NCI-H1417 (cell line): ENCODE data around the gene MLLT3.

Experiments used
- DNase-seq, 3 experiments: peaks; one replicate each; lab custom pipeline; 2025; lab: John Stamatoyannopoulos, UW

The MLLT3 gene

DNA sequence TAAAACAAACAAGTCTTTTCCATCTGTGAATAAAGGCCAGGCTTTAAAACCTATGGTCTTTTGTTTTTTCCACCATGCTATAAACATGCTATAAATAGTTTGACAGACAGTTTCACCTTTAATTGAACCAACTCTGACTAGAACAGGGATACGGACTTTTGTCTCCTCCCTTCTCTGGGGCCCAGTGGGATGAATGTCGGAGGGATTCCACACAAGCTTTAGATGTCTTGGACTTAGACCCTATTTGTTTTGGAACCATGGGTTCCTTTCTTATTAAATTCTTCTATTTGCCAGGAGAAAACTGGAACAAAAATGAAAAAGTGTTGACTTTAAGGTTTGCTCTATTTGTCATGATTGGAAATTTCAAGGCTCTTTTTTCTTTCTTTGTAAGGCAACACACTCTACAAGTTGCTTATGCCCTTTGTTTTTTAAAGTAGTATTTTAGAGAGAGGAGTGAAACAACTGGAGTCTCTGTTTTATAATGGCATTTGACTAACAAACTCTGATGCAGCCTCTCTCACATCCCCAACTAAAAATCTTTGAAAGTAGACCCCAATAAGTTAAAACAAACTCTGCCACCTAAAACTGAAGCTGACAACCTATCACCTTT lies 145.3 kb downstream of the MLLT3 start:
- no peak for DNase-seq

DNA sequence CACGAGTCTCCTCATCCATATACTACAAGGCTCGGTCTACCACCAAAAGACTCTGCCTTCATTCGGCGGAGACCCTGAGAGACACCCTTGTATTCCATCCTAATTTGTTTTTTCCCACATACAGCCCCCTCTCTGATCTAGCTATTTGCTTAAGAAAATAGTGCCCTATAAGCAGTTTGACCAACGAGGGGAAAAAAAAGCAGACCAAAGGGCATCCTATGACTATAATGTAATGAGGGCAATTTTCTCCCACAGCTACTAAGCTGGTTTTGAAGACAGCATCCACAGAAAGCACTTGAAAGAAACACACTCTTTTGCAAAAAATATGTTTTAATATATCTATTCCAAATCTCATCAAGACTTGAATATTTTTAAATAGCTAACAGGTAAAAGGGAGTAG lies 147.8 kb downstream of the MLLT3 start:
- no peak for DNase-seq

DNA sequence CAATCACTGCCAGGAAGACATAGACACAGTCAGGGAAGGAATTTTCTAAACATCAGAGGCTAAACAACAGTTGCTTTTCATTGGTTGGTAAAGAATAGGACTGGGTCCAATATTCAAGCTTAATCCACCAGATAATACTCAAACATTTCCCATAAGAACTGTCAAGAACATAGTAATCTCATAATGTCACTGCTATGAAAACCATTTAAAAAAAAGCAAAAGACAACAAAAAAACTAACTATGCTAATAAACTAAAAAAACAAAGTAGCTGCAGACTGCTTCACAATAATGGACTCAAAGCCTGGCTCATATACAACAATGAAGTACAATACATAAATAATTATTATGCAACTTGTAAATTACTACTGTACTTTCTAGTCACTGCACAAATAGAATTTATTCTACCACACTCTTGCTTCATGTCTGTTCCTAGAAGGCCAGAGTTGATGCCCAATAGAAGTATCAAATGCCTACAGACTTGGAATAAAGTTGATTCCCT lies 148.7 kb downstream of the MLLT3 start:
- no peak for DNase-seq

GRCh38 chr9:20472342-20473045 lies 149.8 kb downstream of the MLLT3 start:
- DNase-seq, result no peak

GRCh38 chr9:20466328-20467008 lies 155.8 kb downstream of the MLLT3 start:
- DNase-seq, result no peak

- DNase-seq, result no peak
Observed at GRCh38 chr9:20464242-20464641, 158.1 kb downstream of the MLLT3 start.

DNA sequence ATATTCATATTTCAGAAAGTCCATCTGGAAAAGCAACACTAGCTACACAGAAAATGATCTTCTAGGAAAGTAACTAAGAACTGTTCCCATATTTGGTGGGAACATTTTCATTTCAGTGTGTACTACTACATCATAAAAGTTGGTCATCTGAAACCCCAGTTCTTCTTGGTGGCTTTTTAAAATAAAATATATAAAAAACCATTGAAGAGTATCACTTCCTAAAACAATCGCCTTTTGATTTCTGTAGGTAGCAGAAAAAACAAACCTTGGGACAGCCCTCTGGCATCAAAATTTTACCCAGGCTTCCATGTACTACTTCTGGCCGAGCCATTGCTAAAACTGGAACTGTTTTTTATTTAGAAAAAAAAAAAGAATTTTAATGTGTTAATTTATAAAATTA lies 158.5 kb downstream of the MLLT3 start:
- no peak for DNase-seq

DNA sequence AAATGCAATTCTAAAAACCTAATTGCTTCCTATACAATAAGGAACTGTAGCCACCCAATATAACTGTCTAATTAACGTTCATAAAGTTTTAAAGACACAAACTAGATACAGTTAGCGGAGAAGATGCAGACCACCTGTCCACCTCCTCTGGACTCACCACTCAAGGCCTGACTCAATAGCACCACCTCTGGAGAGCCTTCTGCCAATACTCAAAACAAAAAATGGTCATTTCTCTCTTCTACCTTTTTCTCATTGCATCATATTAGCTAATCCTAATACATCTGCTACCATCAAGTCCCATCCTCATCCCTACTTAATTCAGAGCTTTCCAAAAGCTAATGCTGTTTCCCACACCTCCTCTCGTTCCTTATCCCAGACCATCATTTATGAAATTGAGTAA lies 159.9 kb downstream of the MLLT3 start:
- no peak for DNase-seq

- DNase-seq, result peak in 1 of 3 experiments; percentile 8
Observed at GRCh38 chr9:20447291-20447690, 175.0 kb downstream of the MLLT3 start.

DNA sequence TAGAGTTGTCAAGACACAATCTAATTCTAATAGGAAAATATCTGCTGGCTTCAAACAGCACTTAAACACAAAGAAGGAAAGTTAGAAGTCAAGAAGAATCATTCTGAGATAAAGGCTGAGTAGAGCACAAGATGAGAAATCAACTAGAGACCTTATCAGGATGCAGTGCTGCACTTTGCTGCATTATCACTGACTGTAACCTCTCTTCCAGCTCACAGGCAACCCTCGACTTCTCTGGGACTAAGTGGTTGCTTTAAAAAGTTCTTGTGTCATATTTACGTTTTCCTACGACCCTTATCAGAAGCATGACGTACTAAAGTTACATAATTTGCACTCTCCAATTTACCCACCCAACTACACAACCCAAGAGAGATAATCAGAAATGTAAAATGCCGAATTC lies 176.1 kb downstream of the MLLT3 start:
- no peak for DNase-seq

DNA sequence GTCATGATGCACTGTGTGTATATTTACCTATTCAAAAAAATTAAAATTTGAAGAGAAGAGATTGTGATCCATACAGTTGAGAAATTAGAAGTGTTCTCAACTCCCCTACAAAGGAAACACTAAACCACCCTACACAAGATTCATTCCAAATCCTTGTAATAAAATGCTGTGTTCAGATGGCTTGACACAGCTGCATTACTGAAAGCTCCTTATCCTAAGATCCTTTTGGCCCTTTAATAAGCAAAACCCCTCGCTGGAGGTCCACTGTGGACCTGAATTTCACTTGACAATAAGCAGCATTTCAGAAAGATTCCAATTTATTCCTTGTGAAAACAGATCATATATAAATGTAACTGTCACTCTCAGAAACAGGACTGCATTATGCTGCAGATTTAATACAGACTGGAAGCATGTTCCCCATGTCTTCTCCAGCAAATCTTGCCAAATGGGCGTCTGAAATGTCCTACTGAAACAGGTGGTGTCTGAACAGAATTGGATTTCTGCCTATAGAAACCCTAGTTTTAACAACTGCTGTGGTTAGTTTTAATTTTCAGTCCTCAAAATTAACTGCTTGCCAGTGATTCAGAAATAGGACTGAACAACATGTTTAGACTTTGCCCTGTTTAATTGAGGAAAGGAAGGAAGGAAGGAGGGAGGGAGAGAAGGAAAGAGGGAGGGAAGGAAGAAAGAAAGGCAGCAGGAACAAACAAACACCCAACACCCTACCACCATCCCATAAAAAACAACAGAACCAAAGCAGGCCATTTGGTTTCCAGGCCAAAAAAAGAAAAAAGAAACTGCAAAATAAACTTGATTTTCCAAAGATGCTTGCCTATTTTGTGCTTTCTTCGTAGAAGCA lies 179.6 kb downstream of the MLLT3 start:
- no peak for DNase-seq

GRCh38 chr9:20441711-20442423 lies 180.4 kb downstream of the MLLT3 start:
- no peak for DNase-seq

DNA sequence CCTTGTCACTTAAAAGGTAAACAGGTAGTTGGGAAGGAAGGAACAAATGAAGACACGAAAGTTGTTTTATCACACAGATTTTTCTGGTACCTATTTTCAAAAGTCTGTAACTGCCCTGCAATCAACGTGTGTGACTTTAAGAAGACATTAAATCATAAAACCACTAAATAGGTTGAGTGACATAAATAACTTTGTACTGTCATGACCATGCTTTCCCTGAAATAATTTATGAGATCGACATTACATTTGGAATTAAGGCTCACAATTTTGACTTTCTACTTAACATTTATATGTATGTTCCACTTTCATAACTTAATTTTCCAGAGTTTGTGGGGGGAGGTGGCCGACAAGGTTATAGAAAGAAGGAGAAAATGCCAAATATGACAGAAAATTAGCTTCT lies 181.1 kb downstream of the MLLT3 start:
- no peak for DNase-seq

DNA sequence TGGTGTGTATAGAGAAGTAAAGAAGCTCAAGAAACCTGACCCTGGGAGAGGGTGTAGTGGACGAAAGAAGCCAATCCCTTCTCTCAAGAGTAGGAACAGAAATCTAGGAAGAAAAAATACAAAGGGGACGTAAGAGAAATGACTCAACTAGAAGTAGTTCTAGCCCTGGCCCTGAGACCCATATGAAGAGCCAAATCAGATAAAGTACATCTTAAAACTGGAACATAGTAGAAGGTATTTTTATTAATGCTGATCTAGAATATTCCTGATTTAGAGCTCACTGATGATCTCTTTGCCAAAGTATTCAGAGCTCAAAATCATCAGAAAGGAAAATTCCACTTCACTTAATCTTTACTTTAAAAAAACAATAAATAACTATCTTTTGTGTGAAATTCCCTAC lies 184.8 kb downstream of the MLLT3 start:
- DNase-seq, result no peak

GRCh38 chr9:20436476-20437195 lies 185.7 kb downstream of the MLLT3 start:
- no peak for DNase-seq

DNA sequence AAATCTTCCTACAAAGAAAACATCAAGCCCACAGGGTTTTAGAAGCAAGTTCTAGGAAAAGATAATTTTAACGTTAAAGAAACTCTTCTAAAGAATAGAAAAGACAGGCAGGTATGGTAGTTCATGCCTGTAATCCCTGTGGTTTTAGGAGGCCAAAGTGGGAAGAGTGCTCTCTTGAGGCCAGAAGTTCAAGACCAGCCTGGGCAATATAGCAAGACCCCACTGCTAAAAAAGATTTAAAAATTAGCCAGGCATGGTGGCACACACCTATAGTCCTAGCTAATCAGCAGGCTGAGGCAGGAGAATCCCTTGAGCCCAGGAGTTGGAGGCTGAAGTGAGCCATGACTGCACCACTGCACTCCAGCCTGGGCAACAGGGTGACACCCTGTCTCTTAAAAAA lies 193.3 kb downstream of the MLLT3 start:
- no peak for DNase-seq

DNA sequence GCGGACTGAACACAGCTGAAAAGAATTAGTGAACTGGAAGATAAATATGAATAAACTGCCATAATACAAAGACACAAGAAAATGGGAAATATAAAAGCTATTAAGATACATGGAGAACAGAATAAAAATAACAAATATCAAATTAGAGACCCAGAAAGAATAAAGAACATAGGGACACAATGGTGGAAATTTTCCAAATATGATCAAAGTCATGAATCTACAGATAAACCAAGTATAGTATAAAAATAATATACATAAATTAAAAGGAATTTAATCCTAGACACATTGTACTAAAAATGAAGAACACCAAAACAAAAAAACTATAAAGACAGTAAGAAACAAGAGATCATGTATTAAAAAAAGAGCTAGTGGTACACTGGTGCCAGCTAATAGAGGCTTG lies 194.9 kb downstream of the MLLT3 start:
- DNase-seq, result no peak

- no peak for DNase-seq
Observed at GRCh38 chr9:20426019-20426418, 196.3 kb downstream of the MLLT3 start.

DNA sequence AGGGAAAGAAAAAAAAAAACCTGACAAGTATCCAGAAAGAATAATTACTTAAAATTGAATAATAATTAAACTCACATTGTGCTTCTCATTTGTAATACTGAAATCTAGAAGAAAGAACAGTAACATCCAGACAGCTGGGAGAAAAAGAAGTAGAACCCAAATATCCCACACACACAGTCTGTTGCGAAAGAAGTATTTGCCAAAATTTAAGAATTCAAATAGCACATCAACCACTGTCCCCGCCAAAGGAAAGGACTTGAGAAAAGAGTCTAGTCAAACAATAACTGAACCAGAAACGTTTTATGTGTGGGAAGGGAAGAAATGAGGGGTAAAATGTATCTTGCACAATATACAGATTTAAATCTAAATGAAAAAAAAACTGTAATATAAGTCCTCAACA lies 202.8 kb downstream of the MLLT3 start:
- no peak for DNase-seq

GRCh38 chr9:20418485-20418884 lies 203.8 kb downstream of the MLLT3 start:
- DNase-seq, result no peak
